Midbrain (tissue), 1 donor: ENCODE results near the gene PMFBP1.
"Not testable (repeated sequence)": the region's sequence is repeated elsewhere in the genome, so short reads cannot be mapped to it uniquely, and the experiment has no call there.

Source experiments
- DNase-seq: peaks from one replicate; lab custom pipeline; 2025; lab: John Stamatoyannopoulos, UW

PMFBP1 gene

GRCh38 chr16:72105978-72106377 is 66.0 kb downstream of the PMFBP1 start:
- DNase-seq: no peak

- no peak for DNase-seq
Observed at GRCh38 chr16:72104905-72105304, 67.0 kb downstream of the PMFBP1 start.

- no peak for DNase-seq
Observed at GRCh38 chr16:72101195-72101594, 70.8 kb downstream of the PMFBP1 start.

- DNase-seq: peak; percentile 64
Observed at GRCh38 chr16:72099377-72099818, 72.6 kb downstream of the PMFBP1 start.

GRCh38 chr16:72098936-72099335 is 73.0 kb downstream of the PMFBP1 start:
- DNase-seq: no peak

GRCh38 chr16:72094266-72094610 is 77.7 kb downstream of the PMFBP1 start:
- no peak for DNase-seq

- DNase-seq: peak; percentile 99
Observed at GRCh38 chr16:72093448-72094265, 78.3 kb downstream of the PMFBP1 start, which contains the start of the genes DHX38 and TXNL4B. Gene DHX38, plus strand, starts transcription at chr16:72093847. Its CDS starts 2,311 bp downstream, at chr16:72096158. Gene TXNL4B, minus strand, starts transcription at chr16:72093620. Its CDS starts 2,871 bp downstream, at chr16:72090749.

GRCh38 chr16:72092832-72093447 is 79.0 kb downstream of the PMFBP1 start:
- no peak for DNase-seq

GRCh38 chr16:72091217-72091616 is 80.7 kb downstream of the PMFBP1 start:
- DNase-seq: no peak

- no peak for DNase-seq
Observed at GRCh38 chr16:72085002-72085401, 87.0 kb downstream of the PMFBP1 start.

- DNase-seq: no peak
Observed at GRCh38 chr16:72084445-72084844, 87.5 kb downstream of the PMFBP1 start.

- DNase-seq: no peak
Observed at GRCh38 chr16:72083778-72084404, 88.1 kb downstream of the PMFBP1 start.

GRCh38 chr16:72076991-72077706 is 94.8 kb downstream of the PMFBP1 start:
- not testable (repeated sequence) for DNase-seq

GRCh38 chr16:72075067-72075466 is 96.9 kb downstream of the PMFBP1 start:
- DNase-seq: not testable (repeated sequence)

- peak; percentile 60 for DNase-seq
Observed at GRCh38 chr16:72073560-72074230, 98.3 kb downstream of the PMFBP1 start.

GRCh38 chr16:72072514-72073342 is 99.2 kb downstream of the PMFBP1 start:
- DNase-seq: peak; percentile 56
